ENCODE data around the gene LAMA2.

GRCh38 chr6:129263176-129263575 lies 380.2 kb downstream of the LAMA2 start:
- TF ChIP-seq CTCF (IDR thresholded peaks at IDR 0.05; ENCODE audit: low read depth, low read length) (no peak), EZH2phosphoT487 (IDR thresholded peaks at IDR 0.05; ENCODE audit: low read depth) (no peak)
